ENCODE data around the gene ACY1.

The ACY1 gene

DNA sequence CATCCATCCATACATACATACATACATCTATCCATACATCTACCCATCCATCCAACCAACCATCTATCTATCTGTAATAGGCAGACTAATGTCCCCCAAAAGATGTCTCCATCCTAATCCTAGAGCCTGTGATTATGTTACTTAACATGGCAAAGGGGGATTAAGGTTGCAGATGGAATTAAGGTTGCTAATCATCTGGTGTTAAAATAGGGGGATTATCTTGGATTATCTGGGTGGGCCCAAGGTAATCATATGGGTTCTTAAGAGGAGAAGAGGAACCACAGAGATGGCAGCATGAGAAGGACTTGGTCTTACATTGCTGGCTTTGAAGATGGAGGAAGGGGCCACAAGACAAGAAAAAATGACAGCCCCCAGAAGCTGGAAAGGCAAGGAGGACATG lies 27.1 kb downstream of the ACY1 start:
- DNase-seq, result no peak

DNA sequence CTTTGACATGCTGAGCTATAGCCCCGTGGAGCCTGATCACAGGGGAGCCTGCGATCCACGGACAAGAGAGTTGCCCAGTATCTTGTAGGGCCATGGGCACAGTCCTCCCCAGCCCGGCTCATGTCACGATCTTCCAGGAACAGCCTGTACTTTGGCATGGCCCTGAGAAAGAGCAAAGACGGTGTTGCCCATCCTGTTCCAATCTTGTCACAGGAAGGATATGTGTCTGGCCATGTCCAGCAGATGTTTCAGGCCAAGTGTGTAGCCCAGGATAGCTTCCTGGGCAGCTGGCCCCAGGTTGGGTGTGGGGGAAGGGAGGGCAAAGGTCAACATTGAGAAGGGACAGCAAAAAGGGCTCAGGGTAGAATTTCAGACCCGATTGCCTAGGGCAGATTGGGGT lies 29.4 kb downstream of the ACY1 start:
- DNase-seq, result no peak

DNA sequence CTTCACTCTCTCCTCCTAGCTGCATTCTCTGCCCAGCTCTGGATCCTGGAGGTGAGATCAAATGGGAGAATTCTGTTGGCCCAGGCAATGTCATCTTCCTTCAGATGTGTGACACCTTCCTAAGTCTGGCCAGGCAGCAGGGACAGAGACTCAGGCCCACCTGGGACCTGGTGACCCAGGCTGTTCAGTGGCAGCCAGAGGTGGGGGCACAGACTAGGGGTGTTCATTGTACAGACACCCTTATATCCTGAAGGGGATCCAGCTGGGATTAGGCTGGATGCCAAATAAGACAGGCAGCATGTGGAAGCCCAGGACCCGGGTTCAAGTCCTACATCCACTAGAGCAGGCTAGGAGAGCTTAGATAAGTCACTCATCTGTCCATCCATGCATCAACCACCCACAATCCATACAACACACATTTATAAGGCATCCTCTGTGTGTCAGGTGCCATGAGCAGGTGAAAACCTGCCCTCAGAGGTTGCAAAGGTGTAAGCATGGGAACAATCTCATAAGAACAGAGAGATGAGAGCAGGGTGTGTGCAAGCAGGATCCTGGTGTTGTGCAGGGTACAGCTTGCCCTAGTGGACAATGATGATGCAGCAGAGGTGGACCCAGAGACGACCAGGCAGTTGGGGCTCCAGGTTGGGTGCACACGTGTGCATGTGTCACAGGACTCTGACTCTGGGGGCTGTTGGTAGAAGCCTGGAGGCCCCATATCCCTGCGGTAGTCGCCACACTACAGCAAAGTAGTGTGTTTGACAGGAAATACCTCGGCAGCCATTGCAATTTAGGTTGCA lies 30.7 kb downstream of the ACY1 start:
- DNase-seq, result no peak

DNA sequence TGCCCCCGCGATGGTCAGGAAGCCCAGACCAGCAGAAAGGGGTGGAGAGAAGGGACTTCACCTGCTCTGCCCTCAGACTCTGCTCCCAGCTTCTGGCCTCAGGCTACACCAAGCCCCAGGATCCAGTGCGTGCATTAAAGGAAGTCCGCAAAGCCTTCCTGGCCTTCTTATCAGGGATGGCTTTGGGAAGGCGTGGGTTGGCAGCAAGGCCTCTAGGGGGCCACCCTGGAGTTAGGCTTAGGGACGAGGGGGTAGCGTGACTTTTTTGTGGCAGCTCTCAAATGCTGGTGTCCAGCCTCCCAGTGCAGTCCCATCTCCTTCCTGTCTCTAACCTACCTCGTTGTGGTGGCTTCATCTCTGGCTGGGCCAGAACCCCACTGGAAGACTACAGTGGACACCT lies 31.3 kb downstream of the ACY1 start:
- DNase-seq, result no peak

DNA sequence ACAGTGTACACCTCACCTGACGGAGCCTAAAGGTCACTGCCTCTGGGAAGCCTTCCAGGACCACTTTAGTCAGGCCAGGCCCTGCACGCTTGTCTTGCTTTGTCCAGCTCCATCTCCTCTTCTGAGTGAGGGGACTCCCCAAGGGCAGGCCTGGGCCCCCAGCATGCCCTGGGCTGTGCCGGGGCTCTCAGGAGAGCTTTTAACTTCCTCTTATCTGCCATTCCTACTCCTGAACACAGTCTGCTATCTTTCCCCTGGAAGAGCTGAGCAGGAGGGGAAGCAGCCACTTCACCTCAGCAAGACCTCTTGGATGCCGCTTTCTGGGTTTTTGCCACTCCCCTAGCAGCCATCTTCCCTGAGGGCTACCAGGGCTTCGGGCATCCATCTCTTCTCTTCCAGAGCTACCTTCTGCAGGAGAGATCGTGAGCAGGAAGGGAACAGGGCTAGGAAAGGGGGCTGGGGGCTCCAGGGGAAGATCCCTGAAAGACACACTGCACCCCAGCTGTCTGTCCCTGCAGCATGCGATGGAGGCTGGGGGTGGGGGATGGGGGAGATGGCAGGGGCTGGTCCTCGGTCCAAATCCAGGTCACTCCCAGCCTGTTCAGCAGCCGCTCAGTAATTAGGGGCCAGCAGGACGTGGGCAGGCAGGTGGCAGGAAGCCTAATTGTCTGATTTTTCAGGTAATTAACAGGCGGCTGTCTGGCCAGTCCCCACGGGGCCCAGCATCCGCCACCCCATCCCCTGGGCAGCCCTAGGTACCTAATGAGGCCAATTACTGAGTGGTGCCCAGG lies 32.3 kb downstream of the ACY1 start:
- DNase-seq, result no peak

DNA sequence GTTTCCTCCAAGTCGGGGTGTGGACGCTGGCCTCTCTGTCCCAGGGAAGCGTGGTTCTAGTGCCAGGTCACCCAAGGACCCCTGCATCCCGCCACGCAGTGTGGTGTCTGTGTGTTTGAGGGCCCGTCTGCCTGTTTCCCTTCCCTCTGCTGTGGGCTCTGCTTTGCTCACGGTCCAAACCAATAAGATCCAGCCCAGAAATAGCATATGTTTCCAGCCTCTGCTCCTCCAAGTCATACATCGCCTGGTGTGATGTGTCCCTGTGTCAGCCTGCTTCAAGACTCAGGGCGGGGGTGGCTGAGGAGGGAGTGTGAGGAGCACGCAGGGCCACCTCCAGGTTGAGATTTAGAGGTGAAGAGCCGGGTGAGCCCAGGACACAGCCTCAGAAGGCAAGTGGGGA lies 34.3 kb downstream of the ACY1 start:
- no peak for DNase-seq

DNA sequence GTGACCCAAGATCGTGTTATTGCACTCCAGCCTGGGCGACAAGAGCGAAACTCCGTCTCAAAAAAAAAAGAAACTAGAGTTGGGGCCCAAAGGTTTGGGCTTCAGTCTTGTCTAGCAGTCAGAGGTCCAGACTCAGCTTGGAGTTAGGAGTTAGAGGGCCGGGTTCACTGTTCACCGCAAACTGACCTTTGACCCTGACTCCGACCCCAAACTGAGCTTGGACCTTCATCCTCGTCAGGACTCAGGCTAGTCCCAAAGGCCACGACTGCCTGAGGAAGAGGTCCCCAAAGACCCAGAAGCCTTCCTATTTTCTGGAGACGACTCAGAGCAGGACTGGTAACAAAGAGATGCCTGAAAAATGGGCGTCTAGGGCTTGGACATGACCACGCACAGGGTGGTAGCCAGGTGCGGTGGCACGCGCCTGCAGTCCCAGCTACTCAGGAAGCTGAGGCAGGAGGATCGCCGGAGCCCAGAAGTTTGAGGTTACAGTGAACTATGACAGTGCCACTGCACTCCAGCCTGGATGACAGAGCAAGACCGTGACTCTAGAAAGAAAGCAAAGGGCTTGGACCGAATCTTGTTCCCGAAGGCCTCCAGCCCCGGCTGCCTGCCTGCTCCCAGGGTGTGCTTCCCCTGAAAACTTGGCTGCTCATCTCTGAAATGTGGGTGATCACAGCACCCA lies 35.1 kb downstream of the ACY1 start:
- DNase-seq, result no peak

DNA sequence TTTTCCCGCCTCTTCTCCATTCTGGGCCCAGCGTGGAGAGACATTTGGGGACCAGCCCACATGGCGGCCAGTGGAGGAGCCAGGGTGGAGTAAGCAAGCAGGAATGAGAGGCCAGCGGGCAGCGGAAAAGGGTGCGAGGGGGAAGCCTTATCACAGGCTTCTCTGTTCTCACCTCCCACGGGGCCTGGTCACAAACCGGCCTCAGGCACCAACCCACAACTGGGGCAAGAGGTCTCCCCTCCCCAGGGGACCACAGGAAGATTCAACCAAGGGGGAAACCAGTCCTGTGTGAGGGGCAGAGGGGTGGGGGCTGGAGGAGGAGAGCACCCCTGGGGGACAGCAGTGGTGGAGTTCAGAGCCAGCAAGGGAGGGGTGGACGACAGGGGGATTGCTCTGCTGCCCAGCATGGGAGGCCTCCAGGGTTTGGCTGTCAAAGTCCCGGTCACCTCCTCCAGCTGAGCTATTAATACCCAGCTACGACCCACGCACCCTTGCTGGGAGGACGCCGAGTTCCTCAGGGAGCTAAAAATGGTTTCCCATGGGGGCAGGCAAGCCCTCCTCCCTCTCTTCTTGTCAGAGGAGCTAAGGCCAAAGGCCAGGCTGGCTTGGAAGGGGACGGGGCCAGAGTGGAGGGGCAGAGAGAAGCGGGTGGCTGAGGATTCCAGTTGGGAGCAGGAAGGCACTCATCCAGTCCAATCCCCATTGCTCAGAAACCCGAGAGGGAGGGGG lies 36.2 kb downstream of the ACY1 start:
- DNase-seq, result no peak

DNA sequence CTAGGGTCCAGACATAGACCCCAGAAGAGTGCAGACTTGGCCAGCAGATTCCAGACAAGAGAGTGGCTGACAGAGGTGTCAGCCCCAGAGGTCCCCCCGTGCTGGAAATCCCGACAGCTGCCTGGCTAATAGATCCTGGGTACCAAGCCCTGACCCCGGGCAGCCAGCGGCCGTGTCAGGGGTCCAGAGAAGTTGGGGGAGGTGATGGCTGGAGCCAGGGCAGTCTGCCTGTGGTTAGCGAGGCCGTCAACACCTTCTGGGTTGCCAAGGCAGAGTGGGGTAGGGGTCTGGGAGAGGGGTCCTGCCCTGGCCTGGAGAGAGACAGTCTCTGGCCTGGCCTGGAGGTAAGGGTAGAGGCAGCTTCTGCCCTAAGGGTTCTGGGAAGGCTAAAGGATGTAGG lies 37.5 kb downstream of the ACY1 start:
- no peak for DNase-seq

DNA sequence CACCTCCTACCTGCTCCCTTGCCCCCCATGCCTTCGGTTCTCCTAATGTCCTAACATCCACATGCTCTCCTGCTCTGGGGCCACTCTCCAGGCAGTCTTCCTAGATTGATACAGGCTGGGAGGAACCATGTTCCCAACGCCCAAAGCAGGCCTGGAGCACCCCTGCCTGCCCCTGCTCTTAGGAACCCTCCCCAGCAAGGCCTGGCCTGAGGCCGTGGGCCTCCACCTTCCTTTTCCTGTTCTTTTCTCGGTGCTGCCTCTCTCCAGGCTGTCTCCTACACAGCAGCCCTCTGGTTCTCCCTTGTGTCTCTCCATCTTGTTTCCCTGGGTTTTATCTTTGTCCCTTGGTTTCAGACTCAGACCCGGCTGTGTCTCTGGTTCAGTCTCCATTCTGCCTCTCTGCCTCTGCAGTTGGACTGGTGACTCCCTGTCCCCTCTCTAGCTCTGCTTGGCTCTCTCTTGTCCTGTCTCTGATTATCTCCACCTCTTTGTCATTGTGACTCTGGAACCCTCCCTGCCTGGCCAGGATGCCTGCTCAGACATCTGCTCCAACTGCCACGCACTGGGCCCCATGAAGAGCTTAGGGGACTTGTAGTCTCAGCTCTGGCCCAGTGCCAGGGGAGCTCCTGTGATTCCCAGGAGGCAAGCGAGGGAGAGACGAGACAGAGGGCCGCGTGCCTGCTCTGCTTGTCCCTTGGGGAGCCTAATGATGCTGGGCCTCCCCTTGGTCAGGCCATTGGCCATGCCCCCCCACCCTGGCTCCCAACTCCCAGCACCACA lies 38.3 kb downstream of the ACY1 start:
- no peak for DNase-seq

DNA sequence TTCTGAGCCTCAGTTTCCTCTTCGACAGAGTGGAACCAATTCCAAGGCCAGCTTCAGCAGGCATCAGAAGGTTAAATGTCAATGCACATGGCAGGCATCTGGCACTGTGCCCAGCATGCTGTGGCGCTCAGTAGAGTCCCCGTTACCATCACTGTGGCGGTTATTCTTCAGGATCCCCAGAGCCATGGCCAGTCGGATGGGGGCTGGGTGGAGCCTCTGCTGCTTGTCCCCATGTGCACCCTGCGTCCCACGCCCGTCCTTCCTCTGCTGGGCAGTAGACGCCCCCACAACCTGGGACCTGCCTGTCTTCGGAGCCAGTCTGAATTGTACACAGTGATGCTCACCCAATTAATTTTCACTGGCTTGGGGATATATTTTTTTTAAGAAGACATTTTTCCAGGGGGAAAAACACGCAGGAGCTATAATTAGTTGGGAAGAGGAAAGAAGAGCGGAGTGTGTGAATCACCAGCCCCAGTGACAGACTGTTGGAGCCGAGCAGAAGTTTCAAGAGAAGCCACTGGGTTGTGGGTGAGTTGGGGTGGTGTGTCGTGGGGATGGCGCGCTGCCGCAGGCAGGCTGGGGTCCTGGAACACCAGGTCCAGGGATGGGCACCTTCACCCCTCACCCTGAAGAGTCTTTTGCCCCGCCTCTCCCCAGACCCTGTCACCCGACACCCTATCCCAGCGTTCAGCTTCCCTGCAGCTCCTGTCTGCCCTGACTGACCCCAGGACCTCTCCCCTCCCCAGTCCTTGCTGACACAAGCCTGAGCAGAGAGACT lies 39.2 kb downstream of the ACY1 start:
- no peak for DNase-seq

DNA sequence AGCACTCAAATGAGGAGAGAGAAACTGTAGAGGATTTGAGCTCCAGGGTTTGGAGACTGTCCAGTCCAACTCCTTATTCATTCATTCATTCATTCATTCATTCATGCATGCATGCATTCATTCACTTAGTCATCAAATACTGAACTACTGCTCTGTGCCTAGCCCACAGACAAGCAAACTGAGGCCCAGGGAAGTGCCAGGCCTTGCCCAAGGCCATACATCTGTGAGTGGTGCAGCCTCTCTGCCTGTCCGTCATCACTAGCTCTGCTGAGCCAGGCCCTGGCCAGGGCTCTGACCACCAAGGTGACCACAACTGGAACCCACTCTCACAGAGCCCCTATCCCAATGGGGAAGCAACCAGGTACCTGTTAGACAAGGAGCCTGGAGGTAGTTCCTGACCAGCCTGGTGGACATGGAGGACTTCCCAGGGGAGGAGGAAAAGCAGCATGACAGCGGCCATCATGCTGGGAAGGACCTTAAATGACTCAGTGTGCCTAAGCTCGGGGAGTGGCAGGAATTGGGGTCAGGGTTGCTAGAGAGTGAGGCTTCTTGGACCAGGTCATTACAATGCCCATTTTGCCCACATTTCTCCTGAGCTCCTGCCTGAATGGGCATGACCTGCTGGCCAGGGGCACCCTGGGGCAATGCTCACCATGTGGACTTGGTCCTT lies 39.9 kb downstream of the ACY1 start:
- no peak for DNase-seq

DNA sequence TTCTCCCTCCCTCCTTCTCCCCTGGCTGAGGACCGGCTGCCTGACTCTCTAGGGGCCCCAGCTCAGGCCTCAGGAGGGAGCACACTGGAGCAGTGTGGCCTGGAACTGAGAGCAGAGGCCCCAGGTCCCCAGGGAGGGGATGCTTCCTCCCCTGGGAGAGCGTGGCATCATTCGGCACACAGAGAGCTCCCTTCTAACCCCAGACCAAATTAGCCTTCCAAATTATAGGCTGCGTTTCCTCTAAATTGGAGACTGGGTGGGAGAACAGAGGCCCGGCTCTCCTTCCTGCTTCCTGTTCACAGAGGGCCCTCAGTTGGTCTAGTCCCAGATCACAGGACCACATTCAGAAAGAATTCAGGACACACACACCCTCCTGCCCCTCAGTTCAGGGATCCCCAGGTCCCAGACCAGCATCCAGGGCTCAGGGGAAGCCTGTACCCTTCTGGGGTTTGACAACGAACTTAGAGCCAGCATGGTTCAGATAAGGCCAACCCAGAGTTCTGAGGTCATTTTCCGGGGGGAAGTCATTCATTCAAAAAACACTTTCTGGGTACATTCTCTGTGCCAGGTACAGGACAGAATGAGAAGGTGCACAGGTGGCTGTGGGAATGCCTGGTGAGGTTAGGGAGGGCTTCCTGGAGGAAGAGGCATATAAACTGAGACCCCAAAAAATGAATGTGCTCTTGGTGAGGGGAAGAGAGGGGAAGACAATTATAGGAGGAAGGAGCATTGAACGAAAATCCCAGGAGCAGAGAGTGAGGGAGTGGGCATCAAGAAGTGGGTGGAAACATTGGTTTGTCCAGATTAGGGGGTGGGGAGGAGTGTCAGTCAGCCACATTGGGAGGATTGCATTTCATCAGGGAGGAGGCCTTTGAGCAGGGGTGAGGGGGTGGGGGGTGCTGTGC lies 40.8 kb downstream of the ACY1 start:
- no peak for DNase-seq

DNA sequence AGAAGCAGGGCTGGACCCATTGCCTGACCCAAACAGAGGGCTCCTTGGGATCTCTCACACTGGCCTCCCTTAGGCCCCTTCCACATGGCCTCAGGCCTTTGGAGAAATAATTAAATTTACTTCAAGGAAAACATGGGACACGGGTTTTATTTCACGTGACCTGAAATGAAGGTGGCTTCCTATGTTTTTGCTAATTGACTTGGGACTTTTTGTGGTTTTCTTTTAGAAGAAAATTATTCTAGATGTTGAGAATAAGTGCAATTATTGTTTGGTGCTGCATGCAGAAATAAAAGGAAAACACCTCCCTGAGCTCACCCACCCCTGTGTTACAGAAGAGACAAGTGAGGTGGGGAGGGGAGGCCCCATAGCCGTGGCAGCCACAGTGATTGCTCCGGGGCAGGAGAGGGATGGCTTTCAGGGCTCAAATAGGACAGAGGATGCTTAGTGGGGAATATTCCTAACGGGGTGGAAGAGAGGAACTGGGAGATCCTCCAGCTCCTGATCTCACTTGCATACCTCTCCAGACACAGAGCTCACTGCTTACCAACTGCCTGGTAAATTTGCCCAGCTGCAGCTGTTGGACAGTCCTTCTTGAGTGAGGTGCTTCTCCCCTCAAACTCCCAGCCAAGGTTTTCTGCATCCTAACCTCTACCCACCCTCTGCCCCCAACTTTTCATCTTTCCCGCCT lies 41.6 kb downstream of the ACY1 start:
- no peak for DNase-seq

DNA sequence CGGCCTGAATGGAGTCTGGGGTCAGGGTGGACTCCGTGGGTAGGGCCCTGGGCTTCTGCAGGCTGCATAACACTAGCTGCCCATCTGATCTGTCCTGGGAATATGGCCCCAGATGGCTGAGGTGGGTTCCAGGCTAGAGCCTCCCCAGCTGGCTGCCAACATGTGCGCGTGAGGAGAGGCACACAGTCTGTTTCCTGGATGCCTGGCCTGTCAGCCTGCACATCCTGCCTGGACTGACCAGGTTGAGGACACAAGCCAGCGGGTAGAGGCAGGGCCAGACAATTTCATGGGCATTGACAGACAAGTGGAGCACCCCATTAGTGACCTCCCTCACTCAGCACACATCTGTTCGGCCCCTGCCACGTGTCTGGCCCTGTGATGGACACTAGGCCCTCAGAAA lies 42.1 kb downstream of the ACY1 start:
- no peak for DNase-seq

DNA sequence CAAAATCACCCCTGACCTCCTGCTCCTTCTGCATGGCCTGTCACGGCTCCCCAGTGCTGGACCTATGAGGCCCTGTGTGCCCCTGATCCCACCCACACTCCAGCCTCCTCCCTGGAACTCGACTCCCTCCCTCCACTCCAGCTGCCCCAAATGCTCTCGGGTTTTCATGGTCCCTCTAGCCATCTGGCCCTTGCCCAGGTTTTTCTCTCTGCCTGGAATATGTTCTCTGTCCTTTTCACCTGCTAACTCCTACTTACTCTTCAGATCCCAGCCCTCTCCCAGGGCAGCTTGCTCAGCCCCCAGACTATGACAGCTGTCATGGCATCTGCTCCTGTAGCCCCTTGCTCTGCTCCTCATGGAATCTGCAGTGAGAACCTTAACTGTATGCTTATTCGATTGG lies 42.7 kb downstream of the ACY1 start:
- DNase-seq, result no peak

DNA sequence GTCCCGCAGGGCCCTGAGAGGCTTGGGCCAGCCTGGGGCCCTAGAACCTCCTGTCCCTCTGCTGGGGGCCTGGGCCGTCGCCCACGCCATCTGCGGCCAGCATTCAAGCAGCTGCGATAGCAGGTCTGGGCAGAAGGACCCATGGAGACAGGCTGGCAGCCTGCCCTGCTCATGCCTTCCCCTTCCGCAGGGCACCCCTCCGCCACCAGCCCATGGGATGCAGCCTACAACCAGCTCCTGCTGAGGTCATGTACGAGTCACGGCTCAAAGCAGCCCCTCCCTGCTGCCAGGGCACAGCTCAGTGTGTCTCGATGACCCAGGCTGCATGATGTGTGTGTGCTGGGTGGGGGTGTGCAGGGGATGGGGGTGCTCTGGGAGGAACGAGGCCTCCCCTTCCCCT lies 45.2 kb downstream of the ACY1 start:
- DNase-seq, result no peak

DNA sequence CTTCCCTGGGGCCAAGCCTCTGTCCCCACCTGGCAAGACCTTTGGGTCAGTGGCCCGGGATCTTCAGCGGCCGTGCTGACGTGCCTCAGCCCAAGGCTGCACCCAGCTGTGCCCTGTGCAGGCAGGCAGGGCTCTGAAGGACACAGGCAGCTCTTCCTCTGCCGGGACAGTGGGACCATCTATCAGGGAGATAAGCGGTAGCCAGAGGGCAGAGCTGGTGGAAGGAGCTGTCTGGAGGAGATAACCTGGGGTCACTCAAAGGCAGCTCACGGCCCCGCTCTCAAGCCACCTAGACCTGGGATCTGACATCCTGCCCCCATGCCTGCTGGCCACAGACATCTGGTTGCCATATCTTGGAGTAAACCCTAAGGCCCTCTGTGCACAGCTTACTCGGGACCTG lies 45.7 kb downstream of the ACY1 start:
- DNase-seq, result no peak

DNA sequence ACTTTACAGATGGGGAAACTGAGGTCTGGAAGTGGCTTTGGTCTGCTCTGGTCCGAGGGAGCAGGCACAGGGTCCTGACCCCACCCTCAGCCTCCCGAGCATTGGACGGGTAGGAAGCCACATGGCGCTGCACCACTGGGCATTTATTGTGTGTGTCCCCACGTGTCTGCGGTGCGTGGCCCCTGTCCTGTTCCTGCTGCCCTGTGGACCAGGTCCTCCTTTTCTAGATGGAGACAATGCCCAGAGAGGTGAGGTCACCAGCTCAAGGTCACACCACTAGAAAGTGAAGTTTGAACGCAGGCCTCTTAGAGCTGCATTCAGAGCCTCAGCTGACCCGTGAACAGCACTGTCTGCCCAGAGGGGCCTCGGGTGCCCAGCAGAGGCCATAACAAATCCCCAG lies 46.2 kb downstream of the ACY1 start:
- DNase-seq, result no peak

All from activated CD4-positive, alpha-beta T cell treated with anti-CD3 and anti-CD28 coated beads, Interleukin-2, amount 50 U/mL, for 4 hours (primary cell).